H1 (cell line): Measurements from ENCODE around the gene IGF1. TPM values are rescaled to one million over a fixed set of nuclear protein-coding genes. Genes with fewer than 3 reads are reported as not detected.

Source experiments
- BACH1 ChIP-seq: IDR thresholded peaks from 2 replicates; pipeline ENCODE4 v1.6.1; 2012; ENCODE audit warnings: low read length, improper control_type of control experiment
- CHD2 ChIP-seq: IDR thresholded peaks from 2 replicates; pipeline ENCODE4 v1.6.1; 2012; ENCODE audit warnings: low read length, improper control_type of control experiment
- CHD7 ChIP-seq: fragments of 300-600 bp; sonication (generic); IDR thresholded peaks from 2 replicates; pipeline ENCODE4 v1.7.1; 2012; ENCODE audit warnings: low read length, moderate library complexity, mild to moderate bottlenecking, inconsistent platforms; ENCODE audit not compliant: insufficient replicate concordance
- EP300 ChIP-seq, 2 experiments: IDR thresholded peaks; 1 replicate in 1 of 2; 2 replicates in 1 of 2; pipeline ENCODE4 v1.6.1; 2011 to 2012; ENCODE audit warnings: low read depth in 2 of 2, low read length in 2 of 2, mild to moderate bottlenecking in 2 of 2, borderline replicate concordance in 1 of 2, inconsistent platforms in 1 of 2, moderate library complexity in 1 of 2
- NANOG ChIP-seq: IDR thresholded peaks from 2 replicates; pipeline ENCODE4 v1.6.1; 2011; ENCODE audit warnings: low read length, low read depth, mild to moderate bottlenecking, inconsistent platforms; ENCODE audit not compliant: insufficient read depth, poor library complexity, severe bottlenecking
- RXRA ChIP-seq: IDR thresholded peaks from 2 replicates; pipeline ENCODE4 v1.6.1; 2011; ENCODE audit warnings: low read depth, mild to moderate bottlenecking, low read length, moderate library complexity; ENCODE audit not compliant: insufficient read depth
- SIN3A ChIP-seq, 2 experiments: IDR thresholded peaks in 1 of 2; conservative IDR thresholded peaks in 1 of 2; 2 replicates each; pipeline ENCODE4 v1.6.1; 2011 to 2012; ENCODE audit warnings: low read length in 2 of 2, improper control_type of control experiment in 1 of 2, low read depth in 1 of 2, mild to moderate bottlenecking in 1 of 2
- SIX5 ChIP-seq: IDR thresholded peaks from 2 replicates; pipeline ENCODE4 v1.6.1; 2011; ENCODE audit warnings: mild to moderate bottlenecking, low read depth, low read length
- SUZ12 ChIP-seq: fragments of 200-600 bp; sonication (generic); IDR thresholded peaks from 2 replicates; pipeline ENCODE4 v1.6.1; 2012; ENCODE audit warnings: mild to moderate bottlenecking, inconsistent platforms, low read length, moderate library complexity, mixed read lengths
- TAF1 ChIP-seq: IDR thresholded peaks from 2 replicates; pipeline ENCODE4 v1.6.1; 2011; ENCODE audit warnings: mild to moderate bottlenecking, low read depth, low read length
- TAF7 ChIP-seq: optimal IDR thresholded peaks from 2 replicates; pipeline ENCODE3; 2011; ENCODE audit warnings: low read depth, mild to moderate bottlenecking, inconsistent platforms, low read length, moderate library complexity, borderline replicate concordance
- TEAD4 ChIP-seq: IDR thresholded peaks from 2 replicates; pipeline ENCODE4 v1.6.1; 2012; ENCODE audit warnings: low read depth, low read length, inconsistent platforms, mixed read lengths
- polyA plus RNA-seq, 7 experiments: library from polyadenylated mRNA; depleted of rRNA in 3 of 7; stranded (reverse) in 5 of 7; unstranded in 2 of 7; fragments of >200 nt in 5 of 7; fragments of 200-250 nt in 2 of 7; gene quantifications; 1 replicate in 5 of 7; 2 replicates in 1 of 7; 4 replicates in 1 of 7; pipeline versions ENCODE4 v1.2.1 to v1.2.3, GENCODE V29; 2011 to 2013; ENCODE audit warnings: missing spikeins in 2 of 7, mixed read lengths in 2 of 7
- total RNA-seq: library from RNA; stranded (reverse); fragmentation: NEBNext Ultra II Directional; extraction: Animal tissue kit (Norgen Biotek cat#: 25700); gene quantifications from 2 replicates; pipeline ENCODE4 v1.2.1, GENCODE V29; 2021

Gene IGF1
- total and polyA plus RNA-seq, 2 of the 8 experiments (the other 6 are each of a cell fraction or from before 2014, with no cell fraction given): not detected

DNA sequence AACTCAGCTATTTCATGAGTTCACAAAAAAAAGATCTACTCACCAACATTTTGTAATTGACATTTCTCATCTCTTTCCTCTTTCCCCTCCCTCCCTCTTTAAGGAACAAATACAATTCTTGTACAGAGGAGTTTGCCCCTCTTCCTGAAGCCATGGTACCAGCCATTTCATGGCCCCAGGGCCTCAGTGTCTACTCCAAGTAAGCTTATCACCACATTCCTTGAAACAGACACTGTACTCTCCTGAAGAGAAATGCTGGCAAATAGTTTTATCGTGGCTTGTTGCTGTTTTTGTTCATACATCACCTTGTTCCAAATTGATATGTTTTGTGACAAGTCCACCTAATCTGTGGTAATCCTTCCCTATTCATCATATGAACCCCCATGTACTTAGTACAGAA is 29.7 kb upstream of the IGF1 start (continued):
- TF ChIP-seq CHD7: no peak
- no peak for TF ChIP-seq CHD2
- no peak for TF ChIP-seq TAF7
- TF ChIP-seq TAF1: no peak
- TF ChIP-seq SIX5: no peak
- TF ChIP-seq BACH1: no peak
- TF ChIP-seq NANOG: no peak
- TF ChIP-seq SIN3A (conservative IDR thresholded peaks at IDR 0.05 in 1 of 2, IDR thresholded peaks at IDR 0.05 in 1 of 2; ENCODE audit: low read depth in 1 of 2, low read length in 2 of 2): no peak
- no peak for TF ChIP-seq SUZ12
- TF ChIP-seq TEAD4: no peak
- no peak for TF ChIP-seq RXRA
- no peak for TF ChIP-seq EP300 (IDR thresholded peaks at IDR 0.05; ENCODE audit: borderline replicate concordance in 1 of 2, low read depth in 2 of 2, low read length in 2 of 2)
